Prostate gland (tissue), 2 donors: Measurements from ENCODE around the gene APBB1IP. TPM values are rescaled to one million over a fixed set of nuclear protein-coding genes. Genes with fewer than 3 reads are reported as not detected.
A peak's percentile ranks its signal among the peaks of the same experiment; 100 is the strongest.
"Not testable (repeated sequence)": the region's sequence is repeated elsewhere in the genome, so short reads cannot be mapped to it uniquely, and the experiment has no call there.

Experiments used
- DNase-seq: peaks from one replicate; pipeline ENCODE4 v3.0.0-alpha.2; 2019; ENCODE audit warnings: low spot score
- H3K27ac ChIP-seq, 2 donors: fragments of 200-600 bp; sonication (generic); 2 replicates each; pipeline ENCODE4 v1.5.1; 2017 to 2019
- H3K27me3 ChIP-seq: fragments of 200-600 bp; sonication (generic); replicated peaks from 2 replicates; pipeline ENCODE4 v1.5.1; 2019; ENCODE audit not compliant: insufficient read depth
- H3K36me3 ChIP-seq, 2 donors: fragments of 200-600 bp; sonication (generic); 1 replicate in 1 of 2; 2 replicates in 1 of 2; pipeline versions ENCODE4 v1.5.1 to v1.8.1; 2017 to 2019
- H3K4me1 ChIP-seq: fragments of 200-600 bp; sonication (generic); replicated peaks from 2 replicates; pipeline ENCODE4 v1.5.1; 2019
- H3K4me3 ChIP-seq, 2 donors: fragments of 200-600 bp; sonication (generic); 2 replicates each; pipeline ENCODE4 v1.5.1; 2017 to 2019
- H3K9me3 ChIP-seq: fragments of 200-600 bp; sonication (generic); 2 replicates; pipeline ENCODE4 v1.5.1; 2017
- POLR2A ChIP-seq: fragments of 450-650 bp; IDR thresholded peaks from one replicate; pipeline ENCODE4 v1.6.1; 2016; ENCODE audit warnings: antibody characterized with exemption, mild to moderate bottlenecking
- POLR2AphosphoS5 ChIP-seq: sonication (generic); formaldehyde crosslinking; IDR thresholded peaks from one replicate; pipeline ENCODE4 v1.6.1; 2017; ENCODE audit warnings: antibody characterized with exemption
- WGBS: methylation state at CpG from one replicate; pipeline ENCODE4 v1.1.5; 2018; 5-methylcytosine and 5-hydroxymethylcytosine counted together
- intact Hi-C: fragments of 100-400 bp; cut with DNase I; formaldehyde crosslinking; loops from one replicate; pipeline ENCODE4 v1.14.2; 2022
- small RNA-seq, 2 donors: library from RNA; depleted of rRNA; stranded (forward); fragments of <200 nt; gene quantifications; one replicate each; pipeline ENCODE3, GENCODE V24; 2016
- total RNA-seq, 2 donors: library from RNA; depleted of rRNA; stranded (reverse); fragments of >200 nt; gene quantifications; one replicate each; pipeline ENCODE4 v1.1.0, GENCODE V29; 2016
- TF ChIP-seq, protein P1 (sequence below), 4 experiments: fragments of 200-600 bp in 2 of 4; fragments of 450-650 bp in 2 of 4; sonication (generic) in 2 of 4; IDR thresholded peaks; 1 replicate in 3 of 4; 2 replicates in 1 of 4; pipeline ENCODE4 v1.5.1; 2016 to 2019; ENCODE audit warnings: antibody characterized with exemption in 4 of 4, mild to moderate bottlenecking in 2 of 4, moderate library complexity in 2 of 4

APBB1IP gene
- total RNA-seq, 2 donors from 2014 or later: 1.3 to 3.1 TPM

- TF ChIP-seq, protein P1, sequence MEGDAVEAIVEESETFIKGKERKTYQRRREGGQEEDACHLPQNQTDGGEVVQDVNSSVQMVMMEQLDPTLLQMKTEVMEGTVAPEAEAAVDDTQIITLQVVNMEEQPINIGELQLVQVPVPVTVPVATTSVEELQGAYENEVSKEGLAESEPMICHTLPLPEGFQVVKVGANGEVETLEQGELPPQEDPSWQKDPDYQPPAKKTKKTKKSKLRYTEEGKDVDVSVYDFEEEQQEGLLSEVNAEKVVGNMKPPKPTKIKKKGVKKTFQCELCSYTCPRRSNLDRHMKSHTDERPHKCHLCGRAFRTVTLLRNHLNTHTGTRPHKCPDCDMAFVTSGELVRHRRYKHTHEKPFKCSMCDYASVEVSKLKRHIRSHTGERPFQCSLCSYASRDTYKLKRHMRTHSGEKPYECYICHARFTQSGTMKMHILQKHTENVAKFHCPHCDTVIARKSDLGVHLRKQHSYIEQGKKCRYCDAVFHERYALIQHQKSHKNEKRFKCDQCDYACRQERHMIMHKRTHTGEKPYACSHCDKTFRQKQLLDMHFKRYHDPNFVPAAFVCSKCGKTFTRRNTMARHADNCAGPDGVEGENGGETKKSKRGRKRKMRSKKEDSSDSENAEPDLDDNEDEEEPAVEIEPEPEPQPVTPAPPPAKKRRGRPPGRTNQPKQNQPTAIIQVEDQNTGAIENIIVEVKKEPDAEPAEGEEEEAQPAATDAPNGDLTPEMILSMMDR (IDR thresholded peaks at IDR 0.05): peak in 2 of 4 experiments; percentile 22
- H3K9me3 ChIP-seq, H3K27ac ChIP-seq, intact Hi-C loops, DNase-seq, H3K4me3 ChIP-seq, H3K4me1 ChIP-seq, H3K27me3 ChIP-seq, H3K36me3 ChIP-seq: not testable (repeated sequence)
- WGBS: 59% methylated on average over 4 of the region's 4 CpGs
Observed at GRCh38 chr10:26606389-26606877, 168.3 kb downstream of the APBB1IP start.

DNA sequence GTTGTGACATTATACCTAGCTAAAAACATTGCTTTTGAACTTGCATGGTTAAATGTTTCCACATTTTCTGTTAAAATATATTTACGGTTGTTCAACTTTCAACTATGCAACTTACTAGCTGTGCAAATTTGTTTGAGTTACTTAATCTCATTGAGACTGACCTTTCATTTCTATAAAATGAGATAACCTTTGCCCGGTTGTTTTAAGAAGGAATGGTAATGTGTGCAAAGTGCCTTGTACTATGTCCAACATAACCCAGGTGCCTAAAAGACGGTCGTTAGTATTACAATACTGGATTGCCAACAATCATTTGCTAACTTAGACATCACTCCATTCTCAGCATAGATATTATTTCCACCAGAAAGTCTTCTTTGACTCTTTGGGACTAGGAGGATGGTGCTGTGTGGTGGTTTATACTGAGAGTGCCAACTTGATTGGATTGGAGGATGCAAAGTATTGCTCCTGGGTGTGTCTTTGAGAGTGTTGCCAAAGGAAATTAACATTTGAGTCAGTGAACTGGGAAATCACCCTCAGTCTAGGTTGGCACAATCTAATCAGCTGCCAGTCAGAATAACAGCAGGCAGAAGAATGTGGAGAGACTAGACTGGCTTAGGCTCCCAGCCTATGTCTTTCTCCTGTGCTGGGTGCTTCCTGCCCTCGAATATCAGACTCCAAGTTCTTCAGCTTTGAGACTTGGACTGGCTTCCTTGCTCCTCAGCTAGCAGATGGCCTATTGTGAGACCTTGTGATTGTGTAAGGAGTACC, 174.2 kb downstream of the APBB1IP start:
- Histone ChIP-seq H3K4me3 (no peak overlapping the region), H3K4me1 (no peaks in the 10 kb centered on the region), H3K36me3 (no peaks in the 10 kb centered on the region), H3K27me3 (no peaks in the 10 kb centered on the region), H3K9me3 (no peaks in the 10 kb centered on the region), H3K27ac (no peak overlapping the region)
- TF ChIP-seq POLR2AphosphoS5 (no peak), POLR2A (no peak)
- TF ChIP-seq, protein P1 (IDR thresholded peaks at IDR 0.05): no peak
- 49% methylated on average over 5 of the region's 5 CpGs for WGBS
- intact Hi-C loops: no loop called here
- DNase-seq: no peak

Small RNA genes lying within 50 kb of the gene (small RNA-seq; reads per million reads assigned to genes)
- 0 reads per million in 2 donors for gene RNA5SP307

Other genes with a start within 250 kb of the APBB1IP start
- 1 to 10 TPM in 1 of 2 donors, not detected in 1; 3.9 TPM for gene GAD2, start 221.6 kb upstream of the APBB1IP start, total RNA-seq